Measurements from ENCODE around the gene MYO19. TPM values are rescaled to one million over a fixed set of nuclear protein-coding genes. Genes with fewer than 3 reads are reported as not detected.

Gene MYO19
- total and polyA plus RNA-seq, 2 of the 8 experiments (the other 6 are each of a cell fraction or from before 2014, with no cell fraction given) = 126 to 163 TPM

DNA sequence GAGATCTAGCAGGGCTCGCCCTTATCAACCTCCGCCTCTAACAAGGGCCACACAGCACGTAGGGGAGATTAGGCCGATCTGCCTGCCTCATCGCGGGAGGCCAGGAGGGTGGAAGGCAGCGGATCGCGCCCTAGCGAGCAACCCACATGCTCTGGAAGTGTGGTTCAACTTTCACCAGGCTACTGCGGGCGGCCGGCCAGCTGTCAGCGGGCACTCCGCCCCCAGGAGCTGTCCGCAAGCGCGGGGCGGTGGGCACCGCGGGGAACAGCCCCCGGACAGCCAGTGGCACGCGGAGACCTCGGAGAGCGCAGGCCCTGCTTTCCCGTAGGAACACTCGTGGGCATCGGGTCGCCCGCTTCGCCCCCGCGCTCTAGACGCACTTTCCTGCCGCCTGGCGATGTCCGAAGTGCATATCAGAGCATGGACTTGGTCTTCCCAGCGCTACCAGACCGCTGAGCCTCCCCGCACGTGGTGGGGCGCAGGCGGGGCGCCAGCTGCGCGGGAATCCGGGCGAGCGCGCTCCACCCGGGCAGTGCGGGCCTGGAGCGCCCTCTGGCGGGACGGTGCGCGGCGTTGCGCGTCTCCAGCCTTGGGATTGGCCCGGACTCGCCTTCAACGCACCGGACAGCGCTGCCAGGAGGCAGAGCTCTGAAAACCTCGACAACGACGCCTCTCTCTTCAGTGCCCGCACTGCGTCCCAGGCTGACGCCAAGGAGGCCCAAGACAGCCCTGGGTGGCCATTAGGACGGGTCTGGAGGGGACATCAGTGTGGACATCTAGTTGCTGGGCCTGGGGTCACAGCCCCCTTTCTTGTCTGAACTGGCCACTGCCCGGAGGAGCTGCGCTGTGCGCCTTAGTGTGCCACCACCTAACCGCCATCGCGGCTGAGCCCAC lies 51.8 kb downstream of the MYO19 start (continued):
- TF ChIP-seq RAD21 (IDR thresholded peaks at IDR 0.05 in 1 of 2, conservative IDR thresholded peaks at IDR 0.05 in 1 of 2; ENCODE audit: low read depth in 2 of 2, low read length in 2 of 2) (peak; percentile 91 to 95), BRCA1 (IDR thresholded peaks at IDR 0.05; ENCODE audit: low read depth, low read length) (no peak)

Measured in H1 (cell line).